ENCODE measurements around the gene PDCD1.

Gene PDCD1

DNA sequence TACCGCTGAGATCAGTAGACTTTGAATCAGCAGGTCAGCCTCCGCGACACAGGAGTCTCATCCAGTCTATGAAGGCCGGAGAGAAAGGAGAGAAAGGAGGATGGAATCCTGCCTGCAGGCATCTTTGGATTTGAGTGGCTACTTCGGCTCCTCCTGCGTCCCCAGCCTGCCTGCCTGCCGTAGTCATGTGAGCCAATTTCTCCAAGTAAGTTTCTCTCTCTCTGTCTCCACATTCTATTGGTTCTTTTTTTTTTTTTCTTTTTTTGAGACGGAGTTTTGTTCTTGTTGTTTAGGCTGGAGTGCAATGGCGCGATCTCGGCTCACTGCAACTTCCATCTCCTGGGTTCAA is 16.7 kb downstream of the PDCD1 start (continued):
- TF ChIP-seq, protein P1, sequence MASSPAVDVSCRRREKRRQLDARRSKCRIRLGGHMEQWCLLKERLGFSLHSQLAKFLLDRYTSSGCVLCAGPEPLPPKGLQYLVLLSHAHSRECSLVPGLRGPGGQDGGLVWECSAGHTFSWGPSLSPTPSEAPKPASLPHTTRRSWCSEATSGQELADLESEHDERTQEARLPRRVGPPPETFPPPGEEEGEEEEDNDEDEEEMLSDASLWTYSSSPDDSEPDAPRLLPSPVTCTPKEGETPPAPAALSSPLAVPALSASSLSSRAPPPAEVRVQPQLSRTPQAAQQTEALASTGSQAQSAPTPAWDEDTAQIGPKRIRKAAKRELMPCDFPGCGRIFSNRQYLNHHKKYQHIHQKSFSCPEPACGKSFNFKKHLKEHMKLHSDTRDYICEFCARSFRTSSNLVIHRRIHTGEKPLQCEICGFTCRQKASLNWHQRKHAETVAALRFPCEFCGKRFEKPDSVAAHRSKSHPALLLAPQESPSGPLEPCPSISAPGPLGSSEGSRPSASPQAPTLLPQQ (tag by site-specific recombination; IDR thresholded peaks at IDR 0.05) = no peak
- no peak for TF ChIP-seq YY2 (tag by site-specific recombination; IDR thresholded peaks at IDR 0.05)

DNA sequence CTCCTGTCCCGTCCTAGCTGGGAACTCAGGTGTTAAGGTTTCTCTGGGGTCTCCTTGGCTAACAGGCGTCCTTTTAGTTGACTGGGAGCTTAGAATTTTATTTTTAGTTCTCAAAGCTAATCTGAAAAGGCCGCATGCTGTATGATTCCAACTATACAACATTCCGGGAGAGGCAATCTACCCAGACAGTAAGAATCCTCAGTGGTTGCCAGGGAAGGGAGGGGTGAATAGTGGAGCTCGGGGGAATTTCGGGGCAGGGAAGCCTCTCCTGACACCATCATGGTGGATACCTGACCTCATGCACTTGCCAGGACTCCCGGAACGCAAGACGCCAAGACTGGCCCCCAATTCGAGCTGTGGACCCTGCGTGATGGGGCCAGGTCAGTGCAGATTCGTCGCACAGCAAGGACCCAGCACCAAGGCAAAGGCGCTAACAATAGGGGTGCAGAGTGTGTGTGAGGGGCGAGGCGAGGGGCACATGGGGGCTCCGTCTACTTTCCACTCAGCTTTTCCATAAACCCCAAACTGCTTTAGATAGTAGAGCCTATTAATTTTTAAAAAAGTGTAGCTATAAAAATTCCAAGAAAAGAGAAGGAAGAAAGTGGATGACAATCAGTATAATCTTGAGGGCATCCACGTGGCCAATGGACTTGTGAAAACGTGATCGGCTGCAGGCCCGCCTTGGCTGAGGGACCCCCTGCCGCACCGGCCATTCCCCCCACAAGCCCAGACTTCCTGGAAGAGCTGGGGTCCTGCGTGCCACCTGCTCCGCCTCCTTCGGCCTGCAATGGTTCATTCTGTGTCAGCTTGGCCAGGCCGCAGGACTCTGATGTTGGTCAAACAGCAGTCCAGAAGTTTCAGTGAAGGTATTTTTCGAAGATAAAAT is 17.3 kb downstream of the PDCD1 start:
- Histone ChIP-seq H3K36me3 (ENCODE audit: control insufficient read depth in 2 of 2, insufficient read depth in 1 of 2, low read length in 2 of 2) (no peaks in the 10 kb centered on the region), H3K4me1 (ENCODE audit: control insufficient read depth, insufficient read depth, low read length) (no peaks in the 10 kb centered on the region), H3K9me3 (ENCODE audit: control insufficient read depth, insufficient read depth, low read depth, low read length) (no peaks in the 10 kb centered on the region), H3K4me3 (ENCODE audit: low read depth, low read length) (no peak overlapping the region), H3K27ac (ENCODE audit: extremely low read depth, low read depth, low read length) (no peak overlapping the region)
- ChIA-PET CTCF (interaction anchor here (0.6 kb wide), 1 partner anchor 162 kb away, joined by 3 read pairs; no protein-coding TSS in a partner anchor), POLR2A (interaction anchor here (1.2 kb wide), 1 partner anchor 155 kb away, joined by 4 read pairs; the partner anchor contains the start of gene DTYMK)
- TF ChIP-seq, protein P2, sequence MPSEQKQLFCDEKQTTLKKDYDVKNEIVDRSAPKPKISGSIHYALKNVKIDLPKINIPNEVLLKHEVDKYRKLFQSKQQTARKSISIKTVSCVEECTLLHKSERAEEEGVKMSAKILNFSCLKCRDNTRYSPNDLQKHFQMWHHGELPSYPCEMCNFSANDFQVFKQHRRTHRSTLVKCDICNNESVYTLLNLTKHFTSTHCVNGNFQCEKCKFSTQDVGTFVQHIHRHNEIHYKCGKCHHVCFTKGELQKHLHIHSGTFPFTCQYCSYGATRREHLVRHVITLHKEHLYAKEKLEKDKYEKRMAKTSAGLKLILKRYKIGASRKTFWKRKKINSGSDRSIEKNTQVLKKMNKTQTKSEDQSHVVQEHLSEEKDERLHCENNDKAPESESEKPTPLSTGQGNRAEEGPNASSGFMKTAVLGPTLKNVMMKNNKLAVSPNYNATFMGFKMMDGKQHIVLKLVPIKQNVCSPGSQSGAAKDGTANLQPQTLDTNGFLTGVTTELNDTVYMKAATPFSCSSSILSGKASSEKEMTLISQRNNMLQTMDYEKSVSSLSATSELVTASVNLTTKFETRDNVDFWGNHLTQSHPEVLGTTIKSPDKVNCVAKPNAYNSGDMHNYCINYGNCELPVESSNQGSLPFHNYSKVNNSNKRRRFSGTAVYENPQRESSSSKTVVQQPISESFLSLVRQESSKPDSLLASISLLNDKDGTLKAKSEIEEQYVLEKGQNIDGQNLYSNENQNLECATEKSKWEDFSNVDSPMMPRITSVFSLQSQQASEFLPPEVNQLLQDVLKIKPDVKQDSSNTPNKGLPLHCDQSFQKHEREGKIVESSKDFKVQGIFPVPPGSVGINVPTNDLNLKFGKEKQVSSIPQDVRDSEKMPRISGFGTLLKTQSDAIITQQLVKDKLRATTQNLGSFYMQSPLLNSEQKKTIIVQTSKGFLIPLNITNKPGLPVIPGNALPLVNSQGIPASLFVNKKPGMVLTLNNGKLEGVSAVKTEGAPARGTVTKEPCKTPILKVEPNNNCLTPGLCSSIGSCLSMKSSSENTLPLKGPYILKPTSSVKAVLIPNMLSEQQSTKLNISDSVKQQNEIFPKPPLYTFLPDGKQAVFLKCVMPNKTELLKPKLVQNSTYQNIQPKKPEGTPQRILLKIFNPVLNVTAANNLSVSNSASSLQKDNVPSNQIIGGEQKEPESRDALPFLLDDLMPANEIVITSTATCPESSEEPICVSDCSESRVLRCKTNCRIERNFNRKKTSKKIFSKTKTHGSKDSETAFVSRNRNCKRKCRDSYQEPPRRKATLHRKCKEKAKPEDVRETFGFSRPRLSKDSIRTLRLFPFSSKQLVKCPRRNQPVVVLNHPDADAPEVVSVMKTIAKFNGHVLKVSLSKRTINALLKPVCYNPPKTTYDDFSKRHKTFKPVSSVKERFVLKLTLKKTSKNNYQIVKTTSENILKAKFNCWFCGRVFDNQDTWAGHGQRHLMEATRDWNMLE (tag by site-specific recombination; conservative IDR thresholded peaks at IDR 0.05; ENCODE audit: low read depth) = no peak
- no peak for TF ChIP-seq ZNF560 (tag by site-specific recombination; IDR thresholded peaks at IDR 0.05; ENCODE audit: borderline replicate concordance)
- TF ChIP-seq, protein P3, sequence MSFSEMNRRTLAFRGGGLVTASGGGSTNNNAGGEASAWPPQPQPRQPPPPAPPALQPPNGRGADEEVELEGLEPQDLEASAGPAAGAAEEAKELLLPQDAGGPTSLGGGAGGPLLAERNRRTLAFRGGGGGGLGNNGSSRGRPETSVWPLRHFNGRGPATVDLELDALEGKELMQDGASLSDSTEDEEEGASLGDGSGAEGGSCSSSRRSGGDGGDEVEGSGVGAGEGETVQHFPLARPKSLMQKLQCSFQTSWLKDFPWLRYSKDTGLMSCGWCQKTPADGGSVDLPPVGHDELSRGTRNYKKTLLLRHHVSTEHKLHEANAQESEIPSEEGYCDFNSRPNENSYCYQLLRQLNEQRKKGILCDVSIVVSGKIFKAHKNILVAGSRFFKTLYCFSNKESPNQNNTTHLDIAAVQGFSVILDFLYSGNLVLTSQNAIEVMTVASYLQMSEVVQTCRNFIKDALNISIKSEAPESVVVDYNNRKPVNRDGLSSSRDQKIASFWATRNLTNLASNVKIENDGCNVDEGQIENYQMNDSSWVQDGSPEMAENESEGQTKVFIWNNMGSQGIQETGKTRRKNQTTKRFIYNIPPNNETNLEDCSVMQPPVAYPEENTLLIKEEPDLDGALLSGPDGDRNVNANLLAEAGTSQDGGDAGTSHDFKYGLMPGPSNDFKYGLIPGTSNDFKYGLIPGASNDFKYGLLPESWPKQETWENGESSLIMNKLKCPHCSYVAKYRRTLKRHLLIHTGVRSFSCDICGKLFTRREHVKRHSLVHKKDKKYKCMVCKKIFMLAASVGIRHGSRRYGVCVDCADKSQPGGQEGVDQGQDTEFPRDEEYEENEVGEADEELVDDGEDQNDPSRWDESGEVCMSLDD (tag by site-specific recombination; IDR thresholded peaks at IDR 0.05) = no peak

DNA sequence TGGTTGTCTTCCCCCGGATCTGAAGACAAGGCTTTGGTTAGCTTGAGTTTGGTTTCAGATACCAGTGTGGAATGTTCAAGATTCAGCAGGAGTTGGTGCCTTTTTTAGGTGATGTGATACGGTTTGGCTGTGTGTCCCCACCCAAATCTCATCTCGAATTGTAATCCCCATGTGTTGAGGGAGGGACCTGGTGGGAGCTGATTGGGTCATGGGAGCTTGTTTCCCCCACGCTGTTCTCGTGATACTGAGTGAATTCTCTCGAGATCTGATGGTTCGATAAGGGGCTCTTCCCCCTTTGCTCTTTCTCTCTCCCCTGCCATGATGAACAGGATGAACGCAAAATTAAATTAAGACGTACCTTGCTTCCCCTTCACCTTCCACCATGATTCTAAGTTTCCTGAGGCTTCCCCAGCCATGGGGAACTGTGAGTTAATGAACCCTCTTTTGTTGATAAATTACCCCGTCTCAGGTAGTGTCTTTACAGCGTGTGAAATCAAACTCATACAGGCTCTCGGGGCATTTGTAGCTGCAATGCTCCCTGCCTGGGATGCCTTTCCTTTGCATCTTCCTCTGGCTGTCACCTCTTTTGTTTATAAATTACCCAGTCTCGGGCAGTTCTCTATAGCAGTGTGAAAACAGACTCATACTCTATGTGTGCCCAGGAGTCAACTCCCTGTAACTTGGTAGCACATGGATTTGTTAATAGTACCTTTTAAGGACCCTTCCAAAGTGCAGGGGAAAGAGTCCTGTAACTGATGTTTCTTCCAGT is 21.3 kb downstream of the PDCD1 start:
- CTCF ChIA-PET = interaction anchor here (1.1 to 1.7 kb wide), 2 partner anchors 31 to 41 kb away, joined by 3 to 5 read pairs; no protein-coding TSS in a partner anchor
- H3K9me3 ChIP-seq (ENCODE audit: control insufficient read depth, insufficient read depth, low read depth, low read length) = no peaks in the 10 kb centered on the region
- no peak overlapping the region for H3K4me3 ChIP-seq (ENCODE audit: low read depth, low read length)
- H3K27ac ChIP-seq (ENCODE audit: extremely low read depth, low read depth, low read length) = no peak overlapping the region
- no peaks in the 10 kb centered on the region for H3K36me3 ChIP-seq (ENCODE audit: control insufficient read depth in 2 of 2, insufficient read depth in 1 of 2, low read length in 2 of 2)
- POLR2A ChIA-PET = no interaction called here
- H3K4me1 ChIP-seq (ENCODE audit: control insufficient read depth, insufficient read depth, low read length) = no peaks in the 10 kb centered on the region
- TF ChIP-seq PRDM1 (tag by site-specific recombination; IDR thresholded peaks at IDR 0.05) (no peak), ZNF776 (tag by site-specific recombination; IDR thresholded peaks at IDR 0.05; ENCODE audit: borderline replicate concordance) (no peak), SP3 (tag by site-specific recombination; IDR thresholded peaks at IDR 0.05) (no peak), SCRT1 (tag by site-specific recombination; IDR thresholded peaks at IDR 0.05; ENCODE audit: borderline replicate concordance) (no peak), ZNF571 (tag by site-specific recombination; IDR thresholded peaks at IDR 0.05) (no peak), ZNF366 (tag by site-specific recombination; conservative IDR thresholded peaks at IDR 0.05) (no peak), ZNF174 (tag by site-specific recombination; IDR thresholded peaks at IDR 0.05) (no peak), ZNF670 (tag by site-specific recombination; IDR thresholded peaks at IDR 0.05; ENCODE audit: low read depth) (no peak), ZNF785 (tag by site-specific recombination; IDR thresholded peaks at IDR 0.05) (no peak), ZNF664 (tag by site-specific recombination; IDR thresholded peaks at IDR 0.05) (no peak)
- TF ChIP-seq, protein P4, sequence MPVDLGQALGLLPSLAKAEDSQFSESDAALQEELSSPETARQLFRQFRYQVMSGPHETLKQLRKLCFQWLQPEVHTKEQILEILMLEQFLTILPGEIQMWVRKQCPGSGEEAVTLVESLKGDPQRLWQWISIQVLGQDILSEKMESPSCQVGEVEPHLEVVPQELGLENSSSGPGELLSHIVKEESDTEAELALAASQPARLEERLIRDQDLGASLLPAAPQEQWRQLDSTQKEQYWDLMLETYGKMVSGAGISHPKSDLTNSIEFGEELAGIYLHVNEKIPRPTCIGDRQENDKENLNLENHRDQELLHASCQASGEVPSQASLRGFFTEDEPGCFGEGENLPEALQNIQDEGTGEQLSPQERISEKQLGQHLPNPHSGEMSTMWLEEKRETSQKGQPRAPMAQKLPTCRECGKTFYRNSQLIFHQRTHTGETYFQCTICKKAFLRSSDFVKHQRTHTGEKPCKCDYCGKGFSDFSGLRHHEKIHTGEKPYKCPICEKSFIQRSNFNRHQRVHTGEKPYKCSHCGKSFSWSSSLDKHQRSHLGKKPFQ (tag by site-specific recombination; IDR thresholded peaks at IDR 0.05) = no peak
- TF ChIP-seq, protein P3 (tag by site-specific recombination; IDR thresholded peaks at IDR 0.05) = no peak

All from HEK293 (cell line).